Hepatic stellate cell (primary cell): Measurements from ENCODE around the gene FUS.
"Not testable (repeated sequence)": the region's sequence is repeated elsewhere in the genome, so short reads cannot be mapped to it uniquely, and the experiment has no call there.

ENCODE experiments used
- DNase-seq: peaks from one replicate; pipeline ENCODE4 v3.0.0; 2011; ENCODE audit warnings: low spot score

Gene FUS

DNA sequence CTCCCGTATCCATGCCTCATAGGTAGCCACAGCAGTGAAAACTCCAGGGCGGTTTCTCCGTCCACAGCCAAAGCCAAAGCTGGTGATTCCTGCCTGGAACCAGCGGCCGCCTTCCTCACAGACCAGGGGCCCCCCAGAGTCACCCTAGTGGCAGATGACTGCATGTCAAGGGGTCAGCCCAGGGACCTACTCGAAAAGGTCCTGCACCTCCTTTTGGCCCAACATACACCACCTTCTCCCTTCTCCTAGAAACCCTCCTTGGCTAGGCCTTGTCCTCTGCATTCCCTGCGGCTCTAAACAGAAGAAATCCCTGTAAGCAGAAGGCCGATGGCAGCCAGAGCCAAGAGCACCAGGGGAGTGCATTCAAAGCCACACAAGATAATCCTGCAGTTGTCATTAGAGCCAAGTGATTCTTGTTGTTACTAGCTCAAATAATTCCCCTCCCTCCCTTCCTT, 36.2 kb upstream of the FUS start:
- no peak for DNase-seq

- not testable (repeated sequence) for DNase-seq
These were observed 35.5 kb upstream of the FUS start for GRCh38 chr16:31144418-31144817.

GRCh38 chr16:31145398-31145990, 34.4 kb upstream of the FUS start:
- DNase-seq, result no peak

- DNase-seq, result peak; percentile 1
These were observed 32.4 kb upstream of the FUS start for GRCh38 chr16:31147574-31147973.

GRCh38 chr16:31148281-31148728, 31.6 kb upstream of the FUS start:
- no peak for DNase-seq

DNA sequence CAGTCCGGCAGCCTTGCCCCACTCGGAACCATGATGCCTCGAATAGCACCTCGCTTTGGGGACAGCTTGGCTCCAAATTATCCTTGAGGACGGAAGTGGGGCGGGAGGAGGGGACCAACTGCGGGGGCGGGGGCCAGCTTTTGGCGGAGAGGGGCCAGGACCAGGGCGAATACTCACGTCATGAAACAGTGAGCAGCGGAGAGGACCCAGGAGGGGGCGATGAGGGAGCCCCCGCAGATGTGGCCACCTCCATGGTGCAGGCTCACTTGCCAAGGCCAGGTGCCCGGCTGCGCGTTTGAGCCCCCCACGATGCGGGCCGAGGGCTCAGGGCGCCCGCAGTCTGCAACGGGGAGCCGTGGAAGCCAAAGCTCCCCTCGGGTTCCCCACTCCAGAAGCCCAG, 31.0 kb upstream of the FUS start:
- DNase-seq, result no peak

GRCh38 chr16:31149332-31149731, 30.6 kb upstream of the FUS start:
- peak; percentile 2 for DNase-seq

DNA sequence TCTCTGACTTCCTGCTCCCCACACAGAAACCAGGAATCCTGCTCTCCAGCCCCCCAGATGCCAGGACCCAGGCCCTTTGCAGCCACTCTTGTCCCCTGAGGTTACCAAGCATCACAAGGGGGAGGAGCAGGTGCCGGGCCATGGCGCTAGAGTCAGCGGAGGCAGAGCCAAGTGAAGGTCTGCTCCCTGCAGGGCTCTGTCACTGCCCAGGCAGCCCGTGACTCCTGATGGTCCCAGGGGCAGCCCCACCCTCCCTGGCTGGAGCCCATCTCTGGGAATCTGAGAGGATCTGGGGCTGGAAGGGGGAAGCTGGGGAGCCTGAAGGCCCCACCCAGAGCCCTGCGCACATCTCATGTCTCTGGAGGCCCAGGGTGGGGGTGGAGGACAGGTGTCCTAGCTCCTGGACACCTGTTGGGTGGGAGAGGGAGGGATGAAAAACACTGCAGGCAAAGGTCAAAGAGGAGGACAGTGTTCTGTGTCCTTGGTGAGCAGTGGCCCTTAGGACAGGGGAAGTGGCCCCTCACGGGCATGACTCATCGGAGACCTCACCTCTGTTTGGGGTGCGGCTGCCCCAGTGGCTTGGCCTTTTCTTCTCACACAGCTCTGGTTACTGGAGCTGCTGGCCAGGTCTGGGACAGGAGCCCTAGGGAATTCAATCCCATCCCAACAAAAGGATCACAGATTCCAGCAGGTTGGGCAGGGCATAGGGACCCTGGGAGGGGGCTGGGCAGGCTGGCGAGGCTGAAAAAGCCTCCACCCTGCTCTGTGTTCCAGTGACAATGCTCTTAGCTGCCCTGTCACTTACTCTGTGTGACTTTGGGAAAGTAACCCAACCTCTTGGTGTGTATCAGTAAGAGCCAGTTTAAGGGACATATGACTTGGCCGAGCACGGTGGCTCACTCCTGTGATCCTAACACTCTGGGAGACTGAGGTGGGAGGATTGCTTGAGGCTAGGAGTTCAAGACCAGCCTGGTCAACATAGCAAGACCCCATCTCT, 29.7 kb upstream of the FUS start, which contains the start of gene PRSS36:
Gene PRSS36 (minus strand): TSS at position 173 of the 997 bp plus-strand sequence. CDS start 31 bp downstream, at position 142.
- peak; percentile 2 for DNase-seq

GRCh38 chr16:31150976-31151375, 29.0 kb upstream of the FUS start:
- not testable (repeated sequence) for DNase-seq

DNA sequence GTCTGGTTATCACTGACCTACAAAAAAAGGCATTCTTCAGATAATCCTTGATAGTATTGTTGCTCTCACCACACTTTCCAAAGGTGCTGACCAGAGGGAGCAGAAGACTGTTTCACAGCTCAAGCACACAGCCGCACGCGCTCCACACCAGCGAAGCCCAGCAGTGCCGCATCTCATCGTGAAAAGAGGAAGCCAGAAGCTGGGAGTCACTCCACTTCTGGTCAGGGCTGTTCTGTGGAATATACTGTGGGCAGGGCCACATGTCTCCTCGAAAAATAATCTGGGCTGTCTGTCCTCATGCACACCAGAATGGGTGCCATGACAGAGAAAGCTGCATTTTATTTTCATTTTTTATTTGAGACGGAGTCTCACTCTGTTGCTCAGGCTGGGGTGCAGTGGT, 22.8 kb upstream of the FUS start:
- DNase-seq, result no peak

DNA sequence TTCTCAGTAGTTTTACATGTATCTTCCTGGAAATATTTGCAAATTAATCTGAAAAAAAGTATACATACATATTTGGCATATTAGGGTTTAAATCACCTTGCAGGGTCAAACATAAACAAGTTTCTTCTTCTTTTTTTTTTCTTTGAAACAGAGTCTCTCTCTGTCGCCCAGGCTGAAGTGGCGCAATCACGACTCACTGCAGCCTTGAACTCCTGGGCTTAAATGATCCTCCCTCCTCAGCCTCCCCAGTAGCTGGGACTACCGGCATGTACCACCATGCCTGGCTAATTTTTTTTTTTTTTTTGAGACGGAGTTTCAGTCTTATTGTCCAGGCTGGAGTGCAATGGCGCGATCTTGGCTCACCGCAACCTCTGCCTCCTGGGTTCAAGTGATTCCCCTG, 12.6 kb upstream of the FUS start:
- no peak for DNase-seq

- DNase-seq, result no peak
These were observed 11.1 kb upstream of the FUS start for GRCh38 chr16:31168848-31169247.

GRCh38 chr16:31170048-31170447, 9.9 kb upstream of the FUS start:
- not testable (repeated sequence) for DNase-seq

DNA sequence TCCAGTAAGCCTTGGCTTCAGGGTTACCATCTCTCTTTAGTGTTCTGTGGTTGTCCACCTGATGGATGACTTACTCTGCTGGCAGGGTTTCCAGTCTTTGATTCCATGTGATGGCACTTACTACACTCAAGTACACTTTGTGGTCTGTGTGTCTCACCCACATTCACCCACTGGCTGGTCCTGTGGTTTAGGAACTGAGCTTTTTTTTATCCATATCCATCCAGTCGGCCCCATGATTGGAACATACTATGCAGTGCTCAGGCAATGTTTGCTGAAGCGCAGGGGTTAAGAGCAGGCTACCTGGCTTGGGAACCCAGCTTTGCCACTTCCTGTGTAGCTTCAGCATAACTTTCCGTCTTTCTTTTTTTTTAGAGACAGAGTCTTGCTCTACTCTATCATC, 2.8 kb upstream of the FUS start:
- DNase-seq, result no peak

DNA sequence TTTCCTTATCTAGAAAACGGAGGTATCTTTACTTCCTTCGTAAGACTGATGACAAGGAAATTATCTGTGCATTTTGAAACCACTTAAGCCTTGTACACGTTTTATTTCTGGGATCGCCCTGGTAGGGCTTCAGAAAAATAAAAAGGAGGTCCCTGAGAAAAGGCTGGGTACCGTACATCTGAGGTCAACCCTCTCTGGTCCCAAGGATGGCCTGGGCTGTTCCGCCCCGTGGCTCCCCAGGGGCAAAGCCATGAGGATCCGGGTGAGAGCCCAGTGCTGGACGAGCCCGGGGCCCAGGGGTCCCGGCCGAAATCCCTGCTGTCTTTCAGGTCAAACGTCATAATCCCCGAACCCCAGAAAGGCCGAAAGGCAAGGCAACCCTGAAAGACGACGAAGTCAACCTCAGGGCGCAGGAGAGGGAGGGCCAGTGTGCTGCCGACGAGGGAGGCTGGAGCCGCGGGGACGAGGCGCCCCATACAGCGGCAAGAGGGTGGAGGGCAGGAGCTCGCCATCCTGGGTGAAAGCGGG, 656 bp upstream of the FUS start:
- no peak for DNase-seq

- no peak for DNase-seq
These were observed 1.3 kb downstream of the FUS start for GRCh38 chr16:31181102-31181830.

DNA sequence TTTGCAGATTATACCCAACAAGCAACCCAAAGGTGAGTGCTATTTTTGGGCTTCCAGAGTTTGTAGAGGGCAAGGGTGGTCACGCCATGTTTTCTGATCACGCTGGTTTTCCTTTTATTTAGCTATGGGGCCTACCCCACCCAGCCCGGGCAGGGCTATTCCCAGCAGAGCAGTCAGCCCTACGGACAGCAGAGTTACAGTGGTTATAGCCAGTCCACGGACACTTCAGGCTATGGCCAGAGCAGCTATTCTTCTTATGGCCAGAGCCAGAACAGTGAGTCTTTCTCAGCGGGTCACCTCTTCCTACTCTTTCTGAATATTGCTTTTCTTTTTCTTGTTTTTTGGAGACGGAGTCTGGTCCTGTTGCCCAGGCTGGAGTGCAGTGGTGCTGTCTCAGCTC, 2.5 kb downstream of the FUS start:
- DNase-seq, result no peak

- no peak for DNase-seq
These were observed 3.8 kb downstream of the FUS start for GRCh38 chr16:31183432-31184428.

DNA sequence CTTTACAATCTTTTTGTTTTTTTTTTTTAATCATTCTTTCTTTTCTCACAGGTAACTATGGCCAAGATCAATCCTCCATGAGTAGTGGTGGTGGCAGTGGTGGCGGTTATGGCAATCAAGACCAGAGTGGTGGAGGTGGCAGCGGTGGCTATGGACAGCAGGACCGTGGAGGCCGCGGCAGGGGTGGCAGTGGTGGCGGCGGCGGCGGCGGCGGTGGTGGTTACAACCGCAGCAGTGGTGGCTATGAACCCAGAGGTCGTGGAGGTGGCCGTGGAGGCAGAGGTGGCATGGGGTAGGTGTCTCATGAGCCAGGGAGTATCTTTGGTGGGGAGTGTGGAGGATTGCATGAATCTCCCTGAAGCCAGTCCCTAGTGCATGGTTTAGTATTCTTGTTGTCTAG, 4.9 kb downstream of the FUS start:
- no peak for DNase-seq

DNA sequence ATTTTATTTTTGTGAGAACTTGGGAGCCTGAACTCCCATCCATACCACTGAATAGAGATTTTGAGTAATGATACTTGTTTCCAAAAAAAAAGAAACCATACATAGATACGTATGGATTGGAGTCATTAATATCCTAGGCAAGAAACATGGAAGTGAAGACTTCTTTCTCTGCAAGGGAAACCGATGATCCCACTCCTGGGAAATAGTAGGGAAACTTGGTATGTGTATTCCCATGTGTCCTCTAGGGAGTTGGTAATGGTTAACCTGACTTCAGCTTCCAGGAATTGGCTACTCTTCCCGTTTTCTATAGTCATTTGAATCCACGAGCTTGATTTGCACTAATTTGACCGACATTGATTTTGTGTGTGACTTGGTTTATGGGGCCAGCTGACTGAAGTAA, 5.4 kb downstream of the FUS start:
- DNase-seq, result no peak

GRCh38 chr16:31186176-31186575, 6.2 kb downstream of the FUS start:
- no peak for DNase-seq
